DND-41 (cell line): ENCODE data around the gene LPCAT1.

Source experiments
- CTCF ChIP-seq: IDR thresholded peaks from 2 replicates; pipeline ENCODE4 v1.5.1; 2012; ENCODE audit warnings: borderline replicate concordance, low read length, moderate library complexity, mild to moderate bottlenecking; ENCODE audit not compliant: poor library complexity, severe bottlenecking; ENCODE audit errors: extremely low read depth
- EZH2 ChIP-seq: IDR thresholded peaks from 3 replicates; pipeline ENCODE4 v1.6.1; 2012; ENCODE audit warnings: borderline replicate concordance, low read depth, mild to moderate bottlenecking, moderate library complexity, low read length, inconsistent platforms; ENCODE audit not compliant: severe bottlenecking

DNA sequence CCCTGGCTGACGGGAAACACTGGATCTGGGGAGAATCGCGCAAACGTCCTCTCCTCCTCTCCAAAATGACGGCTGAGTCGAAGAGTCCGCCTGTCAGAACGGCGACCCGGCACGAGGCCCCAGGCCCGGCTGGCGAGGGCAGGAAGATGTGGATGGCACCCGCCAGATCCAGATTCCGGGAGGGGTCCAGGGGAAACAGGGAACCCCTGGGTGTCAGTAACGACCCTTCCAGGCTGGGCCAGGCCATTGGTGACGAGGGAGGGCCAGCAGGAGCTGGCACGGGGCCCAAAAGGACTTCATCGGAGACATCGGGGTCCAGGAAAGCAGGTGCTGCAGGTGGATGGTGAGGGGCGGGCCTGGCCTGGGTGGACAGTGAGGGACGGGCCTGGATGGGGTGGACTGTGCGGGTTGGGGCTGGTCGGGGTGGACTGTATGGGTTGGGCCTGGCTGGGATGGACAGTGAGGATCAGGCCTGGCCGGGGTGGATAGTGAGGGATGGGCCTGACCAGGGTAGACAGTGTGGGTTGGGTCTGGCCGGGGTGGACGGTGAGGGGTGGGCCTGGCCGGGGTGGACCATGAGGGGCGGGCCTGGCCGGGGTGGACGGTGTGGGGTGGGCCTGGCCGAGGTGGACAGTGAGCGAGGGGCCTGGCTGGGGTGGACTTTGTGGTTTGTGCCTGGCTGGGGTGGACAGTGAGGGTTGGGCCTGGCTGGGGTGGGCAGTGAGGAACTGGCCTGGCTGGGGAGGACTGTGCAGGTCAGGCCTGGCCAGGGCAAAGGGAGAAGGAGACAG lies 92.5 kb downstream of the LPCAT1 start:
- TF ChIP-seq CTCF, result no peak
- TF ChIP-seq EZH2, result no peak
